MM.1S (cell line): ENCODE results near the gene CLEC4F.

Experiments used
- DNase-seq: peaks from one replicate; pipeline ENCODE4 v3.0.0-alpha.2; 2015
- H2AFZ ChIP-seq: fragments of 300-600 bp; sonication (generic); 2 replicates; pipeline ENCODE4 v1.6.0; 2016; ENCODE audit warnings: antibody characterized with exemption, low read length
- H3F3A ChIP-seq: fragments of 300-600 bp; sonication (generic); 2 replicates; pipeline ENCODE4 v1.6.1; 2016; ENCODE audit warnings: mild to moderate bottlenecking, antibody characterized with exemption, low read length, moderate library complexity, mixed read lengths; ENCODE audit not compliant: insufficient read depth
- H3K27ac ChIP-seq: fragments of 300-600 bp; sonication (generic); 2 replicates; pipeline ENCODE4 v1.5.1; 2016; ENCODE audit warnings: mild to moderate bottlenecking, low read length
- H3K27me3 ChIP-seq: fragments of 300-600 bp; sonication (generic); replicated peaks from 2 replicates; pipeline ENCODE4 v1.6.0; 2016; ENCODE audit warnings: low read length; ENCODE audit not compliant: insufficient read depth
- H3K36me3 ChIP-seq: fragments of 300-600 bp; sonication (generic); replicated peaks from 2 replicates; pipeline ENCODE4 v1.6.1; 2016; ENCODE audit warnings: mild to moderate bottlenecking, low read length, mixed read lengths; ENCODE audit not compliant: insufficient read depth
- H3K4me1 ChIP-seq: fragments of 300-600 bp; sonication (generic); 2 replicates; pipeline ENCODE4 v1.6.1; 2016; ENCODE audit warnings: low read length, mixed read lengths
- H3K4me2 ChIP-seq: fragments of 300-600 bp; sonication (generic); 2 replicates; pipeline ENCODE4 v1.6.0; 2016; ENCODE audit warnings: low read depth, low read length
- H3K4me3 ChIP-seq: fragments of 300-600 bp; sonication (generic); 2 replicates; pipeline ENCODE4 v1.5.1; 2016; ENCODE audit warnings: low read length, mixed read lengths
- H3K79me2 ChIP-seq: fragments of 300-600 bp; sonication (generic); 2 replicates; pipeline ENCODE4 v1.6.1; 2016; ENCODE audit warnings: mixed run types, low read length, mixed read lengths
- H3K9ac ChIP-seq: fragments of 300-600 bp; sonication (generic); 2 replicates; pipeline ENCODE4 v1.6.1; 2016; ENCODE audit warnings: low read length, mixed read lengths
- H3K9me2 ChIP-seq: fragments of 300-600 bp; sonication (generic); replicated peaks from 2 replicates; pipeline ENCODE4 v1.6.1; 2016; ENCODE audit warnings: mild to moderate bottlenecking, low read length, mixed read lengths; ENCODE audit not compliant: insufficient read depth
- H3K9me3 ChIP-seq: fragments of 300-600 bp; sonication (generic); replicated peaks from 2 replicates; pipeline ENCODE4 v1.6.1; 2016; ENCODE audit warnings: mild to moderate bottlenecking, low read length, mixed read lengths; ENCODE audit not compliant: insufficient read depth
- H4K20me1 ChIP-seq: fragments of 300-600 bp; sonication (generic); 2 replicates; pipeline ENCODE4 v1.6.1; 2016; ENCODE audit warnings: mild to moderate bottlenecking, low read length, moderate library complexity, mixed read lengths; ENCODE audit not compliant: insufficient read depth
- CTCF ChIP-seq: fragments of 300-600 bp; sonication (generic); IDR thresholded peaks from 2 replicates; pipeline ENCODE4 v1.5.1; 2016; ENCODE audit warnings: antibody characterized with exemption, low read length, mixed read lengths
- EZH2 ChIP-seq: fragments of 300-600 bp; sonication (generic); optimal IDR thresholded peaks from 2 replicates; pipeline ENCODE3; 2017; ENCODE audit warnings: low read depth, mild to moderate bottlenecking, antibody characterized with exemption, low read length, mixed read lengths
- EZH2phosphoT487 ChIP-seq: fragments of 300-600 bp; sonication (generic); IDR thresholded peaks from 2 replicates; pipeline ENCODE4 v1.6.1; 2018; ENCODE audit warnings: antibody characterized with exemption, low read length

CLEC4F gene

GRCh38 chr2:70790136-70790828 lies 30.1 kb downstream of the CLEC4F start, which contains the start of gene FIGLA:
Gene FIGLA, minus strand, starts transcription at chr2:70790643. Its CDS starts 5 bp downstream, at chr2:70790638.
- no peak within 1 kb of the TSS for H3K9ac ChIP-seq
- DNase-seq: no peak
- H3K79me2 ChIP-seq: no peaks in the 10 kb centered on the region
- no peaks in the 10 kb centered on the region for H3K9me2 ChIP-seq
- H3K9me3 ChIP-seq: no peaks in the 10 kb centered on the region
- no peaks in the 10 kb centered on the region for H3F3A ChIP-seq
- H3K4me1 ChIP-seq: no peaks in the 10 kb centered on the region
- H2AFZ ChIP-seq: peak within 1 kb of the TSS; percentile 43
- TF ChIP-seq EZH2phosphoT487 (no peak), CTCF (no peak), EZH2 (no peak)
- no peaks in the 10 kb centered on the region for H3K27me3 ChIP-seq
- no peak within 1 kb of the TSS for H3K27ac ChIP-seq
- no peak within 1 kb of the TSS for H3K4me3 ChIP-seq
- H3K4me2 ChIP-seq: peak within 1 kb of the TSS; percentile 58; the same call in 1 of the 2 replicates
- H3K36me3 ChIP-seq: no peaks in the 10 kb centered on the region
- no peaks in the 10 kb centered on the region for H4K20me1 ChIP-seq

GRCh38 chr2:70789304-70790135 lies 30.9 kb downstream of the CLEC4F start:
- Histone ChIP-seq H2AFZ (peak overlapping the region; percentile 43), H3K79me2 (no peaks in the 10 kb centered on the region), H4K20me1 (no peaks in the 10 kb centered on the region), H3K27ac (no peak overlapping the region), H3K4me3 (no peak overlapping the region), H3F3A (no peaks in the 10 kb centered on the region), H3K36me3 (no peaks in the 10 kb centered on the region), H3K9me2 (no peaks in the 10 kb centered on the region), H3K4me1 (no peaks in the 10 kb centered on the region), H3K9ac (no peak overlapping the region), H3K4me2 (peak overlapping the region; percentile 58; the same call in 1 of the 2 replicates), H3K27me3 (no peaks in the 10 kb centered on the region), H3K9me3 (no peaks in the 10 kb centered on the region)
- TF ChIP-seq EZH2phosphoT487 (no peak), CTCF (peak; percentile 69)
- peak; percentile 59 for DNase-seq

GRCh38 chr2:70785137-70785911 lies 35.1 kb downstream of the CLEC4F start:
- Histone ChIP-seq H3K4me2 (no peak overlapping the region), H2AFZ (no peak overlapping the region), H3K9me2 (no peaks in the 10 kb centered on the region), H3K27me3 (no peaks in the 10 kb centered on the region), H3K4me1 (no peaks in the 10 kb centered on the region), H3K9me3 (no peaks in the 10 kb centered on the region), H3K79me2 (no peaks in the 10 kb centered on the region), H3F3A (no peaks in the 10 kb centered on the region), H3K27ac (no peak overlapping the region), H3K36me3 (no peaks in the 10 kb centered on the region), H4K20me1 (no peaks in the 10 kb centered on the region), H3K9ac (no peak overlapping the region), H3K4me3 (no peak overlapping the region)
- TF ChIP-seq EZH2phosphoT487 (no peak), CTCF (peak; percentile 67), EZH2 (no peak)
- peak; percentile 59 for DNase-seq
